NCI-H774 (cell line): ENCODE results near the gene PFKM.

ENCODE experiments used
- DNase-seq: peaks from one replicate; lab custom pipeline; 2025; lab: John Stamatoyannopoulos, UW

Gene PFKM

DNA sequence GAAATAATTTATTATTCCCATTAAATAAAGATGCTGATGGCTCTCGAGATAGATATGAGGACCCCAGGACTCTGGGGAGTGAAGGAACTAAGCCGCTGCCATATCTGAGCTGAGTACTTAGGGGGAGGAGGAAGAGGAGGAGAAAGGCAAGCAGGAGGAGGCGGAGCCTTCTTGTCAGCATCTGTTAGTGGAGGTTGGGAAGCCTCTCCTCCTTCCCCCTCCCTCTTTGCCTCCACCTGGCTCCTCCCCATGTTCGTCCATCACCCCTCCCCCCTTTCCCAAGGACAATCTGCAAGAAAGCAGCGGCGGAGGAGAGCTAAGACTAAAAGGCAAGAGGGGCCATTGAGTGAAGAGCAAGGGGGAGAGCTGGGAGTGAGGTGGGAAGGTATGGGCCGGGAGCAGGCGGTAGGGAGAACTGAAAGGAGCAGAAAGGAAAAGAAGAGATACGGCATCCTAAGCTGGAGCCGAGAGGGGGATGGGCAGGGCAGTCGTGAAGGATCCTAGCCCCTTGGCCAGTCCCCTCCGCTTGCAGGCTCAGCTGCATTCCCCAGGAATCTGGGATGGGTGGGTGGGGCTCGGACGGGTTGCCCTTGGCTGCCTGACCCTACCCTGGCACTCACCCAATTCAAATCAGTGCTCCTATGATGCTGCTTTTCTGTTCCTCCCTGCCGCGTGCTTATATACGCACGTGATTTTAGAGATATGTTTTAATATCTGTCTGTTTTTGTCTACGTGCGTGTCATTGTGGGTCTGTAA, at the start of gene PFKM:
PFKM (plus strand) TSS at position 287 of the 756 bp plus-strand sequence. CDS start 3,411 bp downstream, outside the sequence.
- DNase-seq: peak; percentile 76

DNA sequence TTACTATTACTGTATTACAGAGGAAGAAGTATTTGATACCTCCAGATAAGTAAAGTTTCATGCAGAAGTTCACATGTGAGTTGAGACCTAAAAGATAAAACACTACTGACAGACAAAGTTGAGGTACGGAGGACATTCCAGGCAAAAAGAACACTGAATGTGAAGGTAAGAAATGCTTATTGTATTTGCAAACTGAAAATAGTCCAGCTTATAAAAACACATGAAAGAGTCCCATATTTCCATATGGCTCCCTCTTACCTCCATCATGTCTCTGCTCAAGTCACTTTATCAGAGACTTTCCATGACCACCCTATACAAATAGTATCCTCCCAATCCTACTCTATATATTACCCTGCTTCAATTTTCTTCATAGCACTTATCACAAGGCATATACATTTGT, 49.1 kb upstream of the PFKM start:
- no peak for DNase-seq

DNA sequence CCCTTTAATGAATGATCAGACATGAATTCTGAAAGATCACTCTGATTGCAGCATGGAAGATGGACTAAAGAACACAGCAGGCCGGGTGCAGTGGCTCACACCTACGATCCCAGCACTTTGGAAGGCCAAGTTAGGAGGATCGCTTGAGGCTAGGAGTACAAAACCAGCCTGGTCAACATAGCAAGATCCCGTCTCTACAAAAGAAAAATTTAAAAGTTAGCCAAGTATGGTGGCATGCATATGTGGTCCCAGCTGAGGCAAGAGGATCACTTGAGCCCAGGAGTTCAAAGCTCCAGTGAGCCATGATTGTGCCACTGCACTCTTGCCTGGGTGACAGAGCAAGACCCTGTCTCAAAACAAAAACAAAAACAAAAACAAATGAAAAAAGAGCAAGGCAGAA, 48.4 kb upstream of the PFKM start:
- DNase-seq: no peak

DNA sequence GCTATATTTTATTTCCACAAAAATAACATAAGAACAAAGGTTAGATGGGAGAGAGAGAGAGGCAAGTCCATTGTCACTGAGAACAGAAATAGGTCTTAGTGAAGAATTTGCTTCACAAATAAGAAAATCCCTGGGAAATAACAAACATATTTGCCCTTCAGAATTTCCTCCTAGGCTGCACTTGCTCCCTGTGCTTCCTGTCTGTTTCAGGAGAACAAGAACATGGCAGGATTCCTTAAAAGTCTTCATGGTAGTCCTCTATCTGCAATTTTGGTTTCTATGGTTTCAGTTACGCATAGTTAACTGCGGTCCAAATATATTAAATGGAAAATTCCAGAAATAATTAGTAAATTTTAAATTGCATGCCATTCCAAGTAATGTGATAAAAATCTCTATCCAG, 47.4 kb upstream of the PFKM start:
- DNase-seq: no peak

DNA sequence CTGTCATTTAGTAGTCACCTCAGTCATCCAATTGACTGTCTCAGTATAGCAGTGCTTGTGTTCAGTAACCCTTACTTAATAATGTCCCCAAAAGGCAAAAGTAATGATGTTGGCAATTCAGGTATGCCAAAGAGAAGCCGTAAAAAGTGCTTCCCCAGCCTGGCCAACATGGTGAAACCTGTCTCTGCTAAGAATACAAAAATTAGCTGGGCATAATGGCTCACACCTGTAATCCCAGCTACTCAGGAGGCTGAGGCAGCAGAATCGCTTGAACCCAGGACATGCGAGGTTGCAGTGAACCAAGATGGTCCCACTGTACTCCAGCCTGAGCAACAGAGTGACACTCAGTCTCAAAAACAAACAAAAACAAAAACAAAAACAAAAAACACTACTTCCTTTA, 46.9 kb upstream of the PFKM start:
- DNase-seq: no peak

DNA sequence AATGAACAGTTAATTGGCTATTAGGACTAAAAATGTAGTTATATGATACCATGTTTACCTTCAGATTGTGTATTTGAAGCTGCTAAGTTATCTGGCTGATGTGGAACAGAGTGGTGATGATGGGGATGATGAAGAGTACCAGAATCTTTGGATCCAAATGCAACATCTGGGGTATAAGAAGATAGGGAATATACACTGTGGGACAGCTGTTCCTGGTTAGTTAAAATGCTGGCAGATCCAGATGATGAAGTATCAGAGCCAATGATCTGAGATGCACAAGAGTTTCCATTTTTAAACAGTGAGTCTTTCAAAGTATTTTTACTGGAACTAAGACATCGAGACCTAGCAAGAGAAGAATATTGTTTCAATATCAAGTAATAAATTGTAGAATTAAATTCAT, 44.9 kb upstream of the PFKM start:
- DNase-seq: no peak

DNA sequence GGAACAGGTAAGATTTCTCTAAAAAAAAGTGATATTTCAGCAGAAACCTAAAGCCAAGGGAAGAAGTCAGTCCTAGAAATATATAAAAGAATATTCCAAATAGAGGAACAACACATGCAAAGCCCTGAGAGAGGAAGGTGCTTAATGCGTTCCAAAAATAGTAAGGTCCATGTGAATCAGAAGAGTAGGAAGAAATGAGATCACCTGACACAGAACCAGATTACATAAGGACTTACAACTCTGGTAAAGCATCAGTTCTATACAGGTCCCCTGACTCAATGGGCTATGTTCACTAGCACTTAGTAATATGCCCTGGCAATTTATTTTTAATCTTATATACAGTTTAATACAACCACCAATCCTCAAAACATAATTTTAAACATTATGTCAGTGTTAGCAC, 43.3 kb upstream of the PFKM start:
- no peak for DNase-seq

DNA sequence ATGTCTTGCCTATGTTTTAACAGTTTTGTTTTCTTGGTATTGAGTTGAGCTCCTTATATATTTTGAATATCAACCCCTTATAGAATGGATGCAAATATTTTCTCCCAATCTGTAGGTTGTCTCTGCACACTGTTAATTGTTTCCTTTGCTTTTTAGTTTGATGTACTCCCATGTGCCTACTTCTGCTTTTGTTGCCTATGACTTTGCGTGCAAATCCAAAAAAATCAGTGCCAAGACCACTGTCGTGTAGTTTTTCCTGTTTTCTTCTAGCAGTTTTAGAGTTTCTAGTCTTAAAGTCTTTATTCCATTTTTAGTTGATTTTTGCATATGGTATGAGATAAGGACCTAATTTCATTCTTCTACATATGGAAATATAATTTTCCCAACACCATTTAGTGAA, 42.1 kb upstream of the PFKM start:
- no peak for DNase-seq

DNA sequence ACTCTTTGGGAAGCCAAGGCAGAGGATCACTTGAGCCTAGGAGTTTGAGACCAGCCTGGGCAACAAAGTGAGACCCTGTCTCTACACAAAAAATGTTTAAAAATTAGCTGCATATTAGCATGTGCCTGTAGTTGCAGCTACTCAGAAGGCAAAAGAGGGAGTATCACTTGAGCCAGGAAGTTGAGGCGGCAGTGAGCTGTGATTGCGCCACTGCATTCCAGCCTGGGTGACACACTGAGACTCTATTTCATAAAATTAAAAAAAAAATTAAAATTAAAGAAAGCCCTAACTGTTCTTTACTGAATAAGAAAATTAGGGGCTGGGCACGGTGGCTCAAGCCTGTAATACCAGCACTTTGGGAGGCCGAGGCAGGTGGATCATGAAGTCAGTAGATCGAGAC, 40.3 kb upstream of the PFKM start:
- no peak for DNase-seq

DNA sequence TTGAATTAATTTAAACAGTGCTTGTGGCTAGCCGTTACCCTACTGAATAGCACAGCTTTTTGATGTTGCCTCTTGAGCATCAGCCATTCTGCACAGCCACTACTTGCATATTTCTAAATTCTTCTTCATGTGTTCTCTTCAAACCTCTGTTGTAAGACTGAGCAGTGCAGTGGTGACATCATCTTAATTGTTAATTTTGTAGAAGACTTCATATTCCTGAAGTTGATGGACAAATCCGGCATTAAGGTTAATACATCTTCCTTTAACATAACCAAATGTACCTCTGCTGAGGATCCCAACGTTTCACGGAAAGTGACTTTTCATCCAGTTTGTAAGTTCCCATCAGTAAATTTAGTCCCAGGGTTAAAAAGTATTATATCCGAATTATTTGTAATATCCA, 38.9 kb upstream of the PFKM start:
- no peak for DNase-seq

DNA sequence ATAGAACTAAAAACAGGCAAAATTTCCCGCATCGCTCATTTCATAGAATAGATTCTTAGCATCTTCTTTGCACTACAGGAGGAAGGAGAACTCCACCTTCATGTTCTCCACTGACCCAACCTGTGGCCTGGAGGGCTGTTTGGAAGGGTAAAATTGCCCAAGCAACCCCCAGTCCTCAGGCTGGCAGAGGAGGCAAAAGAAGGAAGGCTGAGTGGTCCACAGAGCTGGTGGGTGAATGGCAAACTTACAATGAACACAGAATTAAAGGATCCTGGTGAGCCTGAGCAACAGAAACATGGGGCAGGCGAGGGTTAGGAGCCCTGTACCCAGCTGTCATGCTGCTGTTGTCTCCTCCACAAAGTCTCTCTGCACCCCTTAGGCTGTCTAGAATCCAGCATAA, 38.3 kb upstream of the PFKM start:
- no peak for DNase-seq

DNA sequence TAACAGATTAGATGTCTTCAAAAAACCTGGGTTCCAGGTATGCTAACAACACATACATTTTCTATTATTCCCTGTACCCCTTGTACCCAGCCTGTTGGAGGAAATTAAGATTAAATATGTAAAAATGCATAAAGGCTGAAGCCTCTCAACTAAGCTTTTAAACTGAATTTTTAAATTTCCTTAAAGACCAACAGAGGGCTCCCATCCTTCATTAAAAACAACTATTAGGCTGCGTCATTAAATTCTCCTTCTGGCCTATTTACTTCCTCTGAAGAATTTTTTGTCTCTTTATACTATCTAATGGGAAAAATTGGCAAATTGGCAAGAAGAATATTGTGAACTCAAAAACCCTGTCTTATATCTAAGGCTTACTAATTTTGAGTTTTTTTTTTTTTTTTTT, 35.1 kb upstream of the PFKM start:
- DNase-seq: no peak

DNA sequence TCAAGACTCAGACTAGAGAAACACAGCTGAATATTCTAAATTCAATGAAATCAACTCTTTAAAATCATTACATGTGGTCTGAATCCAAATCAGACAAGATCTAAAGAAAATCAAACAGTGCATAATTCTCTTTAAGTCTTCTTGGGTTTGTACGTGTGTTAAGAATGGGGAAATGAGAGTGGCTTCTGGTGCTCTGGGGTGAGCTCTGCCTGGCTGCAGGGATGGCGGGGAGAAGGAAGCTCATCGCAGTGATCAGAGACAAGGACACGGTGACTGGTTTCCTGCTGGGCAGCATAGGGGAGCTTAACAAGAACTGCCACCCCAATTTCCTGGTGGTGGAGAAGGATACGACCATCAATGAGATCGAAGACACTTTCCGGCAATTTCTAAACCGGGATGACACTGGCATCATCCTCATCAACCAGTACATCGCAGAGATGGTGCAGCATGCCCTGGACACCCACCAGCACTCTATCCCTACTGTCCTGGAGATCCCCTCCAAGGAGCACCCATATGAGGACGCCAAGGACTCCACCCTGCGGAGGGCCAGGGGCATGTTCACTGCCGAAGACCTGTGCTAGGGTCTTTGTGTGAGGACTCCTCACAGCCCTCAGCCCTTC, 34.2 kb upstream of the PFKM start:
- DNase-seq: no peak

DNA sequence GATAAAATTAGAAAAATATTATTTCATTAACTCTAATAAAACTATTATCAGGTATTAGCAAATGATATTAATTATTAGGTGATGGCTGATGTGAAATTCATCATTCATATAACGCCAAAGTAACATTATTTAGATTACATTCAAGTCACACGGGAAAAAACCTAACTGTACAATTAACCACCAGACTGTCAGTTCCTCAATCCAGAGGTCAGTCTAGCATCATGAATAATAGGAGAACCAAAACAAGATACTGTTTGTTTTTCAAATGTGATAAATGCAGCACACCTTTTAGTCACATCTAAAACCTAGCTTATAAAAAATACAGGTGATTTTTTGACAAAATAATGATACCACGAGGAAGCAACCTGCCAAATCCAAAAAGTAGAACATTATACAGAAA, 32.8 kb upstream of the PFKM start:
- DNase-seq: no peak

DNA sequence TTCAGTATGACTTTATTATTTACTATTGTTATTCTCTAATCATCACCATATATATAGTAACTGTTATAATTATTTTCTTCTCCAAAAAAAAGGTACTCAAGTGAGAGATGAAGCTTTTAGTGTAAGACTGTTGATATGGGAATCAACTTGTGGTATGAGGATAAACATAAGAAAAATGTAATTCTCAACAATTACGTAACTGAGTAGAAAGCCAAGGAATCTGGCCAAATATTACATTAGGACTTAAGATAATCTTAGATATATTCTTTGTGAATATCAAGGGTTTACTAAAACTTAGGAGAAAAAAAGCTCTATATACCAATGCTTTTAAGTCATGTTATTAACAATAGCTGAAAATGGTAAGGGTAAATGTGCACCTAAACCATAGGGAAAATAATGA, 26.6 kb upstream of the PFKM start:
- no peak for DNase-seq

DNA sequence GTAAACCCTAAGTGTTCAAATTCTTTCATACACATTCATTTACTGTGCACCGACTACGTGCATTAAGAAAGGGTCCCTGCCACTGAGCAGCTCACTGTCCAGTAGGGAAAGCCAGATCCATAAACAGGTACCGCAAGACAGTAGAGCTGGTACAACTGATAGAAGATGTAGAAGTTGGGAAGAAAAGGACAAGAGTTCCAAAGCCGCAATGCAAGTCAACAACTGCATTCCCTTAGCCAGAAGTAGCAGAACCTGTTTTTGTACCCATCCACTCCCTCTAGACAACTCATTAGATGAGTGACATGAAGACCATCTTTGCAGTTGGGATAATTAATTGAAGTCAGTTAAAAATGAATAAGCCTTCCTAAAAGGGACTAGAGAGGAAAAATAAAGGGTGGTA, 14.6 kb upstream of the PFKM start:
- no peak for DNase-seq

DNA sequence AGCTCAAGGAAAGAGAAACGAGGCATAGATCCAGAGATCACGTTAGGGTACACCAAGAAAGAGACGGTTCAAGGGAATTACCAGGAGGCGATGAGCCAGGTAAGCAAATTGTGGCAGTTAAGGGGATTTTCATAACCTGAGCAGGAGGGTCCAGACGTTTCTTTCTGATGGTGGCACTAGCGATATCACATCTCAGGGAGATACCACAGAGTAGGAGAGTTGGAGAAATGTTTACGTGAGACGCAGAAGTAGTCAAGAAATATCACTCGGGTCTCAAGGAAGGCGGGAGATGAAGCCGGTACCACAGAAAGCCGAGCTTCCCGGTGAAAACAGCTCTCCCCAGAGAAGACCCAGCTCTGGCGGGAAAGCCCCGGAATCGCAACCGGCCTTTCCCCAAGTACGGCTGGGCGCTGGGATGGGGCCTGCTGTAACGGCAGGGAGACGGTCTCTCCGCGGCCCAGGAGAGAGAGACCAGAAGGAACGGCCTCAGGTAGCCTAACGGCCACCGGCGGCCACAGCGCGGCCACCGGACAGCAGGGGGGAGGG, 13.8 kb upstream of the PFKM start:
- no peak for DNase-seq

DNA sequence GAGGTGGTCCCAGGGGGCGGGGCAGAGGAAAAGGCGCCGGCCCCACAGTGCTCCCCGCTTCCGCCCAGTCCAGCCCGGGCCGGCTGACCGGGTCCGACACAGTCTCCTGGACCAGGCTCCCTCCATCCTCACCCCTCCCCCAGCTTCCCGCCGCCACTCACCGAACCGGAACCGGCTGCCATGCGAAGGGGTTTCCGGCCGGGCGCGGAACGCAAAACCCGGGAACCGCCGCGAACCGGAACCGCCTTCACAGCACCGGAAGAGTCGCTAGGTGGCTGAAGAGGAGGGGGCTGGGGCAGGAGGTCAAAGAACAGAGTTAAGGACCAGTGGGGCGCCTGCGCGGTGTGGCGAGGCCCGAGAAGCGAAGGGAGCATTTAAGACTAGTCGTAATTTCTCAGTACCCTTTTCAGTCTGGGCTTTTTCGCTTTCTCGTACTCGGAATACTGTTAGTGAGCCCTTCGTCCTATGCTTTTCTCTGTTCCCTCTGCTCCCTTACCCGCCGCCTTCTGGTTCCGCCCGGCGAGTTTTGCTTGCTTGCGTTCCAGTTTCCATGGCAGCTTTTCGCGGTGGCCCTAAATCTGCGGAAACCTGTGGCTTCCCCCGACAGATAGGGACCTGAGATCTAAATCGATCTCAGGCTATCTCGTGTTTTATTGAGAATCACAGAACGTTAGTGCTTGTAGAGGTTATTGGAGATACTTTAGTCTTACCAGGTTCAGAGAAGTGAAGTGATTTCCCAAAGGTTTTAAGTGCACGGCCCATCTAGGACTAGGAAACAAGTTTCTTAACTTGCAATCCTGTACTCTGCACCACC, 13.1 kb upstream of the PFKM start, which contains the start of gene SENP1:
SENP1 (minus strand) TSS at position 213 of the 814 bp plus-strand sequence. CDS start 4,607 bp downstream, outside the sequence.
- DNase-seq: peak; percentile 91

DNA sequence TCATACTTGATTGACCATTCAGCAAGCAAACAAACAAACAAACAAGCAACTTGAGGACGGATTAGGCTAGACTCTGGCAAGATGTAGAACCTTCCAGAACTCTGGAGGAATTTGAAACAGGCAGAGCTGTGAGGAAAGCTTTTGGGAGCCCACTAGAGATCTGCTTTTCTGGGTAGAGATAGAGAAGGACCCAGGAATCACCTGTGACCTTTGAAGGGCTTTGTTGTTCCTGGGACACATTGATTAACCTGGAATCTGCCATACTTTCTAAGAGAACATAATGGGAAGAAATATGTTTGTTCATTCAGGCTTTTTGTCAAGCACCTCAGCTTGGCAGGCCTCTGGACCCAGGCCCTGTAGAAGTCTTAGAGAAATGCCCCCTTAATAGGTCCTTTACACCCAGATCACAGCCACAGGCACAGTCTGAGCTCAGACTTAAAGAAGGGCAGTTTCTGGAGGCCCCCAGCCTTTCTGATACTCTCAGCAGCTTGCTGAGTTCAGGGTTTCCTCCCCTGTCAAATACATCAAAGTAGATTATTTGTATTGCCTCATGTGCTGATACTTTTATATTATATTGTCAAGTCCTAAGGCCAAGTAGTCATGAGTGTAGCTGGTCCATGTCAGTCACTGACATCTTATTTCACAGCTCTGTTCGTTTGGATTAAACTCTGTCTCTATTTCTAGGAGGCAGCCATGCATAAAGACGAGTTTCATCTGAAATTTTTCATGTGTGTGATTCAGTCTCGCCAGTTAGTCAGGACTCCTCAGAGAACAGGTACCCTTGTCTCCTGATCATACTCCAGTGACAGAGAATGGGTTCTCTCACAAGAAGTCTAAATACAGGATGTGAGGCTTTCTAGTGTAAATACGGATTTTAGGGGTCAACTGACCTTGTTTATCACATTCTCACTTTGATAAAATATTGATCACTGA, 12.2 kb upstream of the PFKM start:
- no peak for DNase-seq

DNA sequence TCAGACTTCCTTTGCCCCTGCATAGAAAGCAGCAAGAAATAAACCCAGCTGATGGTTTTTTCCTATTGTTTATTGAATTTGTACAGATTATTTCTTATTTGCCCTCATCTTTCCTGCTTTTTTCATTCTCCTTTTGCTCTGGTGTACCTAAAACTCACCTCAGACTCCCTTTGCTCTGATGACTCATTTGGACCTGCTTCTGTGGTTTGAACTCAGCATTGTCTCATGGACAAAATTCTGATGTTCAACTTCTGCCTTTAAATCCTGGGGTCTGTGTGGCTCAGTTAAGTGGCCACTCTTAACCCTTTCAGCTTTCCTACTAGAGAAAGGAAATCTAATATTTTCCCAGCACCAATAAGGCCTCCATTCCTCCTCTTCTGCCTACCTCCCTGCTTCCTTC, 9.7 kb upstream of the PFKM start:
- no peak for DNase-seq

DNA sequence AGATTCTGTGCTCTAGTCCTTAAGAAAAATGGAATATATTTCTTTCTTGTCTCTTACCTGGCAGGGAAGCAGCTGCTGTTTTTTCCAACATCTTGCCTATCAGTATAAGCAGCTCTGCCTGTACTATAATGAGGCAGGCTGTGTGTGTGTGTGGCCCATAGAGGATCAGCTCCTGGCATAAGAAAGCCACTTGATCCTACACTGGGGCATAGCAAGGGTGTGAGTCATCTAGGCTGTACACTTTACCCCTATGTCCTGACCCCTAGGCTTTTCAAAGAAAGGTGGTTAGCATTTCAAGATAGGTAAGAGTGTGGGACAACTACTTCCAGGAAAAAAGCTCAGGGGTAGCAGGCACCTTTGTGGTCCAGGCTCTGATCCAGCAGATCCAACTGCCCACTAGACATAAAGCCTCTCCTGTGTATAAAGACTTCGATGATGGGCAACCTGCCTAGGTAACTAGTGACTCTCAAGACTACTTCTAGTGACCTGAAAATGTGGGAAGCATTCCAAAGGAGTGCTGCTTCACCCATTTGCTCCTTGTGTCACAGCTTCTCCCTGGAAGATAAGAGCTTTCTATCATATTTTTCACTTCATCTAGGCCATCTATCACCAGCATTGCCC, 8.4 kb upstream of the PFKM start:
- DNase-seq: no peak
